ENCODE results near the gene PNRC1.

DNA sequence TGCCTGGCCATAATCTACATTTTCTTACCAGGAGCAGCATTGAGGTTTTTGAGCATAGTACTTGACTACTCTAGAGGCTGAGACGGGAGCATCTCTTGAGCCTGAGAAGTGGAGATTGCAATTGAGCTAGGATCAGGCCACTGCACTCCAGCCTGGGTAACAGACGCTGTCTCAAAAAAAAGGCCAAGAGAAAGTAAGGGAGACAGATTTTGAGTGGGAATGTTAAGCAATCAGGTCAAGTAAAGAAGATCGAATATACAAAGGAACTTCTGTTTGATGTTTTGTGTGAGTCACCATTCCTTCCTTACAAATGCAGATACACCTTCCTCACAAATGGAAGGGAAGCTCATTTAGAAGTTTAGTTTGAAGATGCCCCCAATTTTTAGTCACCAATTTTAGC, 4.4 kb downstream of the PNRC1 start:
- TF ChIP-seq, protein P1, sequence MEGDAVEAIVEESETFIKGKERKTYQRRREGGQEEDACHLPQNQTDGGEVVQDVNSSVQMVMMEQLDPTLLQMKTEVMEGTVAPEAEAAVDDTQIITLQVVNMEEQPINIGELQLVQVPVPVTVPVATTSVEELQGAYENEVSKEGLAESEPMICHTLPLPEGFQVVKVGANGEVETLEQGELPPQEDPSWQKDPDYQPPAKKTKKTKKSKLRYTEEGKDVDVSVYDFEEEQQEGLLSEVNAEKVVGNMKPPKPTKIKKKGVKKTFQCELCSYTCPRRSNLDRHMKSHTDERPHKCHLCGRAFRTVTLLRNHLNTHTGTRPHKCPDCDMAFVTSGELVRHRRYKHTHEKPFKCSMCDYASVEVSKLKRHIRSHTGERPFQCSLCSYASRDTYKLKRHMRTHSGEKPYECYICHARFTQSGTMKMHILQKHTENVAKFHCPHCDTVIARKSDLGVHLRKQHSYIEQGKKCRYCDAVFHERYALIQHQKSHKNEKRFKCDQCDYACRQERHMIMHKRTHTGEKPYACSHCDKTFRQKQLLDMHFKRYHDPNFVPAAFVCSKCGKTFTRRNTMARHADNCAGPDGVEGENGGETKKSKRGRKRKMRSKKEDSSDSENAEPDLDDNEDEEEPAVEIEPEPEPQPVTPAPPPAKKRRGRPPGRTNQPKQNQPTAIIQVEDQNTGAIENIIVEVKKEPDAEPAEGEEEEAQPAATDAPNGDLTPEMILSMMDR (IDR thresholded peaks at IDR 0.05; ENCODE audit: insufficient read depth, low read length) = no peak
- no peak for TF ChIP-seq REST (IDR thresholded peaks at IDR 0.05; ENCODE audit: insufficient replicate concordance, low read depth)
- TF ChIP-seq POLR2AphosphoS5 (IDR thresholded peaks at IDR 0.05; ENCODE audit: low read depth) = no peak
- TF ChIP-seq SPI1 (IDR thresholded peaks at IDR 0.05; ENCODE audit: borderline replicate concordance, low read depth) = no peak
- no peak for TF ChIP-seq GABPA (IDR thresholded peaks at IDR 0.05; ENCODE audit: low read depth)

Measured in HL-60 (cell line).